Activated naive CD8-positive, alpha-beta T cell treated with anti-CD3 and anti-CD28 coated beads for 36 hours (primary cell): Measurements from ENCODE around the gene FAM53A. TPM values are rescaled to one million over a fixed set of nuclear protein-coding genes. Genes with fewer than 3 reads are reported as not detected.

Experiments used
- total RNA-seq, 2 experiments: library from RNA; stranded (reverse); gene quantifications; one replicate each; pipeline ENCODE4 v1.2.3, GENCODE V29; 2021

The FAM53A gene
- total RNA-seq, 2 experiments from 2014 or later = 0.82 to 1.3 TPM

Other genes starting within 250 kb of the FAM53A start
- 100 to 1,000 TPM; 183 to 184 TPM for gene SLBP, start 28.0 kb upstream of the FAM53A start, total RNA-seq
- gene TMEM129, start 37.0 kb upstream of the FAM53A start, total RNA-seq = 10 to 100 TPM; 20.5 to 20.8 TPM
- 100 to 1,000 TPM; 189 to 190 TPM for gene TACC3, start 37.2 kb upstream of the FAM53A start, total RNA-seq
- not detected for gene FGFR3, start 109.0 kb upstream of the FAM53A start, total RNA-seq
- 10 to 100 TPM; 76.6 to 77.3 TPM for gene LETM1, start 171.8 kb upstream of the FAM53A start, total RNA-seq
- 100 to 1,000 TPM; 181 to 184 TPM for gene NSD2, start 187.1 kb upstream of the FAM53A start, total RNA-seq